OCI-LY7 (cell line): ENCODE measurements around the gene DNM2.

ENCODE experiments used
- EZH2phosphoT487 ChIP-seq: fragments of 200-600 bp; sonication (generic); IDR thresholded peaks from 2 replicates; pipeline ENCODE4 v1.6.1; 2018; ENCODE audit warnings: low read depth, borderline replicate concordance, mild to moderate bottlenecking, mixed run types, antibody characterized with exemption, low read length, moderate library complexity, mixed read lengths
- TF ChIP-seq, protein P1 (sequence below): fragments of 200-600 bp; sonication (generic); conservative IDR thresholded peaks from 2 replicates; pipeline ENCODE4 v1.5.1; 2014; ENCODE audit warnings: mild to moderate bottlenecking, antibody characterized with exemption, low read length, moderate library complexity, mixed read lengths

DNA sequence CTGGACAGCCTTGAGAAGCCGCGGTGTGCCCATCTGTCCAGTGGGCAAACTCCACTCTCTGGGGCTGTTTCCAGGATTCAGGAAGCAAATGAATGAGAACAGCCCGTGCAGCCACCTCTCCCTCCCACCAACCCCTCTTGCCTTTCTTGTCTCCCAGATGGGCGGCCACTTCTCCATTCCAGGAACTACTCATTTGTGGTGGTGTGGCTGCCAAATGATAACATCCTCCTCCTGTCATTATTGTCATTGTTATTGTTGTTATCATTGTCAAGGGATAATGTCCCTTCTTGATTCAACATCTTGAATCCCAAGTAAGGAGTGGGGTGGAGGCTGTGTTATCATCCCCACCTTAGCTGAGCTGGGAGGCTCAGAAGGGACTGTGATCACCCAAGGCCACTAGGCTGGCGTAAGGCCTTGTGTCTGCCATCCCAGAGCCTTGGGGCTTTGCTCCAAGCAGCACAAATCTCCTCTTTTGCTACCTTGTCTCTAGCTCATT, 1.6 kb downstream of the DNM2 start:
- TF ChIP-seq, protein P1, sequence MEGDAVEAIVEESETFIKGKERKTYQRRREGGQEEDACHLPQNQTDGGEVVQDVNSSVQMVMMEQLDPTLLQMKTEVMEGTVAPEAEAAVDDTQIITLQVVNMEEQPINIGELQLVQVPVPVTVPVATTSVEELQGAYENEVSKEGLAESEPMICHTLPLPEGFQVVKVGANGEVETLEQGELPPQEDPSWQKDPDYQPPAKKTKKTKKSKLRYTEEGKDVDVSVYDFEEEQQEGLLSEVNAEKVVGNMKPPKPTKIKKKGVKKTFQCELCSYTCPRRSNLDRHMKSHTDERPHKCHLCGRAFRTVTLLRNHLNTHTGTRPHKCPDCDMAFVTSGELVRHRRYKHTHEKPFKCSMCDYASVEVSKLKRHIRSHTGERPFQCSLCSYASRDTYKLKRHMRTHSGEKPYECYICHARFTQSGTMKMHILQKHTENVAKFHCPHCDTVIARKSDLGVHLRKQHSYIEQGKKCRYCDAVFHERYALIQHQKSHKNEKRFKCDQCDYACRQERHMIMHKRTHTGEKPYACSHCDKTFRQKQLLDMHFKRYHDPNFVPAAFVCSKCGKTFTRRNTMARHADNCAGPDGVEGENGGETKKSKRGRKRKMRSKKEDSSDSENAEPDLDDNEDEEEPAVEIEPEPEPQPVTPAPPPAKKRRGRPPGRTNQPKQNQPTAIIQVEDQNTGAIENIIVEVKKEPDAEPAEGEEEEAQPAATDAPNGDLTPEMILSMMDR = no peak
- TF ChIP-seq EZH2phosphoT487 = no peak
